Upper lobe of left lung (tissue), 4 donors: ENCODE results near the gene MYOG.

Source experiments
- POLR2A ChIP-seq, 4 donors: fragments of 450-650 bp; IDR thresholded peaks; one replicate each; pipeline ENCODE4 v1.5.1; 2016 to 2017; ENCODE audit warnings: antibody characterized with exemption in 4 of 4, mild to moderate bottlenecking in 2 of 4
- TF ChIP-seq, protein P1 (sequence below), 6 experiments: fragments of 450-650 bp in 4 of 6; fragments of 200-600 bp in 2 of 6; sonication (generic) in 2 of 6; IDR thresholded peaks; one replicate each; pipeline ENCODE4 v1.5.1; 2016 to 2019; ENCODE audit warnings: antibody characterized with exemption in 6 of 6

DNA sequence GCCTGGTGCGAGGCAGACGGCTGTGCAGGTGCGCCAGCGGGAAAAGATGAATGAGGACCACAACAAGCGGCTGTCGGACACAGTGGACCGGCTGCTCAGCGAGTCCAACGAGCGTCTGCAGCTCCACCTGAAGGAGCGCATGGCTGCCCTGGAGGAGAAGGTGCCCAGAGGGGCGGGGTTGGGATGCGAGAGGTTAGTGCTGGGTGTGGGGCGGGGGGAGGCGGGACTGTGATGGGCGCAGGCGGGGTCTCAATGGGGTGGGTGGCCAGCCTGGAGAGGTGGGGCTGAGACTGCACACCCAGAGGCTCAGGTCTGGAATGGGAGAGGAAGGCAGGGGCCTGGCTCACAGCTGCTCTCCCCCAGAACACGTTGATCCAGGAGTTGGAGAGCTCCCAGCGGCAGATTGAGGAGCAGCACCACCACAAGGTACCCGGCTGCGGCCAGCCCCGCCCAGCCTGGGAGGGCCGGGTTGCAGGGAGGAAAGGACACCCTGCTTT, 37.2 kb downstream of the MYOG start:
- TF ChIP-seq, protein P1, sequence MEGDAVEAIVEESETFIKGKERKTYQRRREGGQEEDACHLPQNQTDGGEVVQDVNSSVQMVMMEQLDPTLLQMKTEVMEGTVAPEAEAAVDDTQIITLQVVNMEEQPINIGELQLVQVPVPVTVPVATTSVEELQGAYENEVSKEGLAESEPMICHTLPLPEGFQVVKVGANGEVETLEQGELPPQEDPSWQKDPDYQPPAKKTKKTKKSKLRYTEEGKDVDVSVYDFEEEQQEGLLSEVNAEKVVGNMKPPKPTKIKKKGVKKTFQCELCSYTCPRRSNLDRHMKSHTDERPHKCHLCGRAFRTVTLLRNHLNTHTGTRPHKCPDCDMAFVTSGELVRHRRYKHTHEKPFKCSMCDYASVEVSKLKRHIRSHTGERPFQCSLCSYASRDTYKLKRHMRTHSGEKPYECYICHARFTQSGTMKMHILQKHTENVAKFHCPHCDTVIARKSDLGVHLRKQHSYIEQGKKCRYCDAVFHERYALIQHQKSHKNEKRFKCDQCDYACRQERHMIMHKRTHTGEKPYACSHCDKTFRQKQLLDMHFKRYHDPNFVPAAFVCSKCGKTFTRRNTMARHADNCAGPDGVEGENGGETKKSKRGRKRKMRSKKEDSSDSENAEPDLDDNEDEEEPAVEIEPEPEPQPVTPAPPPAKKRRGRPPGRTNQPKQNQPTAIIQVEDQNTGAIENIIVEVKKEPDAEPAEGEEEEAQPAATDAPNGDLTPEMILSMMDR (IDR thresholded peaks at IDR 0.05) = peak in 1 of 6 experiments; percentile 11
- no peak for TF ChIP-seq POLR2A (IDR thresholded peaks at IDR 0.05)
